Mammary epithelial cell (primary cell): ENCODE measurements around the gene SH2D4B.

Experiments used
- EZH2 ChIP-seq: IDR thresholded peaks from 2 replicates; pipeline ENCODE4 v1.6.1; 2012; ENCODE audit warnings: low read length, inconsistent platforms, borderline replicate concordance
- TF ChIP-seq, protein P1 (sequence below), 2 donors: IDR thresholded peaks in 1 of 2; conservative IDR thresholded peaks in 1 of 2; 2 replicates each; pipeline ENCODE4 v1.5.1; 2011 to 2012; ENCODE audit warnings: inconsistent platforms in 2 of 2, low read length in 2 of 2, mild to moderate bottlenecking in 2 of 2, control low read depth in 1 of 2, low read depth in 1 of 2; ENCODE audit not compliant: insufficient read depth in 1 of 2; ENCODE audit errors: extremely low read depth in 1 of 2

DNA sequence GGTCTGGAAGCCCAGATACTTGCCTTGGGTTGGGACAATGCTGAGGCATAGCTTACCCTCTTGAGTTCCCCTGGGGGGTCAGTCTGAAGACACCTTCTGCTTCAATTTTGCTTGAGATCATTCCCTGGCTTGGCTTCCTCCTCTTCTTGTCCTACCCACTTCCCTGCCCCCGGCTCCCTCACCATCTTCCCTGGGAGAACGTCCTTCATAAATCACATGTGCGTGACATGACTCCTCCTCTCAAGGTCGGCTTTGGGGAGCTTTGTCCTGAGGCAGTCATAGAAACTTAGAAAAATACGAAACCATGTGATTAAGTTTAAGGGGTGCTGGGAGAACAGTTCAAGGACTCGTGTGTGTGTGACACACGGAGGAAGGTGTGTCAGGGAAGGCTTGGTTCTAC is 122.6 kb downstream of the SH2D4B start:
- TF ChIP-seq, protein P1, sequence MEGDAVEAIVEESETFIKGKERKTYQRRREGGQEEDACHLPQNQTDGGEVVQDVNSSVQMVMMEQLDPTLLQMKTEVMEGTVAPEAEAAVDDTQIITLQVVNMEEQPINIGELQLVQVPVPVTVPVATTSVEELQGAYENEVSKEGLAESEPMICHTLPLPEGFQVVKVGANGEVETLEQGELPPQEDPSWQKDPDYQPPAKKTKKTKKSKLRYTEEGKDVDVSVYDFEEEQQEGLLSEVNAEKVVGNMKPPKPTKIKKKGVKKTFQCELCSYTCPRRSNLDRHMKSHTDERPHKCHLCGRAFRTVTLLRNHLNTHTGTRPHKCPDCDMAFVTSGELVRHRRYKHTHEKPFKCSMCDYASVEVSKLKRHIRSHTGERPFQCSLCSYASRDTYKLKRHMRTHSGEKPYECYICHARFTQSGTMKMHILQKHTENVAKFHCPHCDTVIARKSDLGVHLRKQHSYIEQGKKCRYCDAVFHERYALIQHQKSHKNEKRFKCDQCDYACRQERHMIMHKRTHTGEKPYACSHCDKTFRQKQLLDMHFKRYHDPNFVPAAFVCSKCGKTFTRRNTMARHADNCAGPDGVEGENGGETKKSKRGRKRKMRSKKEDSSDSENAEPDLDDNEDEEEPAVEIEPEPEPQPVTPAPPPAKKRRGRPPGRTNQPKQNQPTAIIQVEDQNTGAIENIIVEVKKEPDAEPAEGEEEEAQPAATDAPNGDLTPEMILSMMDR (conservative IDR thresholded peaks at IDR 0.05 in 1 of 2, IDR thresholded peaks at IDR 0.05 in 1 of 2; ENCODE audit: extremely low read depth in 1 of 2, insufficient read depth in 1 of 2, low read depth in 1 of 2, low read length in 2 of 2) = no peak
- TF ChIP-seq EZH2 = no peak
